HG03025 (cell line): Measurements from ENCODE around the gene CACNA1G.

Experiments used
- ATAC-seq: cut with Tn5 transposase; IDR thresholded peaks from one replicate; pipeline ENCODE4 v1.9.1; 2021; ENCODE audit warnings: mild to moderate bottlenecking, moderate library complexity; ENCODE audit not compliant: unreplicated experiment, low FRiP score

CACNA1G gene

DNA sequence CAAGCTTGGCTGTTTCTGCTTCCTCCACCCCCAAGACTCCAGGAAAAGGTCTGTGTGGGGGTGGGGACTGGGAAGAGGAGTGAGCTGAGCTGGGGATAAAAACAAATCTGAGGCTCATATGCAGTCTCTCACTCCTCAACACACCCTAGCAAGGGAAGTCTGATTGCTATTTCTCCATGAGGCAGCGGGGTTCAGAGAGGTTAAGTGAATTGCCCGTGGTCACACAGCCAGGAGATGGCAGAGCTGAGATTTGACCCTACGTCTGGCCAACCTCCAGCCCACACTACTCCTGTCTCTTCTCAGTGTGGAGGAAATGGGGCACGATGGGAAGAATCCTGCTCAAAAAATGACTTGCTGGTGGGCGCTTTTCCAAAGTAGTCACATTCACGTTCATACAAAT, 69.4 kb downstream of the CACNA1G start:
- ATAC-seq, result no peak

DNA sequence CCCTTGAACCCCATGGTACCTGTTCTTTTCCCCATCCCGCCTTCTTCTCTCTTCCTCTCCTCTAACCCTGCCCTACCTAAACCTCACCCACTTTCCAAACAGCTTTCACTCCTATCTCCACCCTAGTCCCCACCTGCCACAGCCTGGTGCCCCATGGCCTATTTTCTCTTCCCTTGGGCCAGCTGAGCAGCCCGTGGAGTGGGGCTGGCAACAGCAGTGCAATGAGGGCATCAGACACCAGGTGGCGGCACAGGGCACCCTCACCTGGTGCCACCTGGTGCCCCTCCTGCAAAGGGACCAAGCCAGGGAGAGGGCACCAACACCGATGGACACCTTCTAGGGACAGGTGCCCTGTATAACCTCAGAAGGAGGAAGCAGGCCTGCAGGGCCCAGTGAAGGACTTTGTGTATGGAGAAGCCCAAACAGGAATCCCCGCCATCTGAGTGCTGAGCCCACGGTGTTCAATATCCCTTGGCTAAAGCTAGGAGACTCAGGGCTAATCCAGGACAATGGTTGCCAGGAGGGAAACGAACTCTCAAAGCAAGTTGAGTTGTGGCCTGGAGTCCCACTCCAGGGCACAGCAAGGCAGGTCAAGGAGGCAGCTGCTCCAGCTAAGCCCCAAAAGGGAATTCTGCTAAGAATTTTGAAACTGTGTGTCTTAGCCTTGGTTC, 70.1 kb downstream of the CACNA1G start:
- ATAC-seq, result no peak

DNA sequence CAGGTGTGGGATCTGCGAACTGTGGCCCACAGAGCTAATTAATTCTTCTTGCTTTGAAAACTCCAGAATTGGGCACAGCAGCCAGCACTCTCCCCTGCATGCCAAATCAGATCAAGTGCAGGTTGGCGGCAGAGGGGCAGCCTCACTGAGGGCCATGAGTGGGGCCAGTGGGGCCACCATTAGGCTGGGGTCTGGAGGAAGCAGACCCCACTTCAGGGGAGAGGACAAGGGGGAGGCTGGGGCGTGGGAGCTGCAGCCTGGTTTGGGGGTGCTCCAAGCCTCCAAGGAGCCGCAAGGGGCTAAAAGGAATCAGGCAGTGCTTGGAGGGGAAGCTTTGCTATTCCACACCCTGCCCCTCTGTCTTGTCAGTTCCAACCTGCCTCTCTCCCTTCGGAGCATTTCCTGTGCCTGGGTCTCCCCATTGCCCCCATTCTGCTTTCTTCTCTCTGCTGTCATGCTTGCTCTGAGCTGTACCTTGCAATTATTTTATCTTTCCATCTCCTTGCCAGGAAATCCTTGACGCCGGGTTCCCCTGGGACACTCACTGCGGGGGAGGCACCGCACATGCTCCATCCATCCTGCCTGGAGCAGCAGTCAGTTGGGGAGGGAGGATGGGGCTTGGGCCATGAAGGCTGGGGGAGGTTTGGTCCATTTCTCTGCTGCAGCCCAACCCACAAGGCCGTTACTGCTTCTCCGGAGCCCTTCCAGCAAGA, 70.8 kb downstream of the CACNA1G start:
- no peak for ATAC-seq

DNA sequence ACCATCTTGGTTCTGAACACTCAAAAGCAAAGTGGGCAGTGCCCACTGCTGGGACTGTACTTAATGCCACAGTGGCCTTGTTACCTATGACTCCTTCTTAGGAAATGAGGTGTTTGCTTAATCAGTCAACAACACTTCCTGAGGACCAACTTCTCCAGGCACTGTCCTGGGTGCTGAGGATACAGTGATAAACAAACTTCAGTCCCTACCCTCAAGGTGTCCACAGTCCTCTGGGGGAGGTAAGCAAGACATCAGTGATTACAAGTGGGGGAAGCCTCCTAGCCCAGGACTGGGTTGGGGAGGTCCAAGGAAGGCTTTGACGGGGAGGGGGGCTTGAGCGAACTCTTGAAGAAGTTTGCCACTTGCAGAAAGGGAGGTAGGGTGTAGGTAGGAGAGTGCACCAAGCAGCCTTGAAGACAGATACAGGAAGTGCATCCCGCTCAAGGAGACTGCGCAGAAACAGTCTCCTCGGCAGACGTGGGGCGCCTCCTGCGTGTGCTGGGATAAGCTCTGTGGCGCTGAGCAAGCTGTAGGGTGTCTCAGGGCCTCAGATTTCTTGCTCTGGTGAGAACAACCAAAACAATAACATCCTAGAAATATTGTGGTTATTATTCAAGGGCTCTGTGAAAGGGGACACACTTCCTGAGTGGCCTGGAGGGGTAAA, 71.5 kb downstream of the CACNA1G start:
- ATAC-seq, result no peak

DNA sequence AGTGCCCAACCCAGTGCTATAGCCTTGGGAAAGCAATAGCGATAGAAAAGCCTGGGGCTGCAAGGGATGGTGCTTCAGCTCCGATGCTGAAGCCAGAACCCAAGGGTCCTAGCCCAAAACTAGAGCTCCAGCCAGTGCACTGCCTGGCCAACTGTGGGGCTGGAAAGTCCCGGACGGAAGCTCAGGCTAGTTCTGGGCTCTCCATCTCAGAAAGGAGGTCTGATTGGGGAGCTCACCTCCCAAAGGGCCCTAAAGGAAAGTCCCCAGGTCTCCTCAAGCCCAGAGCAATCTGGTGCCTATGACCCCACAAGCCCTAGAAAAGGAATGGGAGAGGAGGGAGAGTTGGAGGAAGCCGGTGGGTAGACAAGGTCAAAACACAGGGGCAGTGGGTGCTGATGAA, 72.1 kb downstream of the CACNA1G start:
- no peak for ATAC-seq

DNA sequence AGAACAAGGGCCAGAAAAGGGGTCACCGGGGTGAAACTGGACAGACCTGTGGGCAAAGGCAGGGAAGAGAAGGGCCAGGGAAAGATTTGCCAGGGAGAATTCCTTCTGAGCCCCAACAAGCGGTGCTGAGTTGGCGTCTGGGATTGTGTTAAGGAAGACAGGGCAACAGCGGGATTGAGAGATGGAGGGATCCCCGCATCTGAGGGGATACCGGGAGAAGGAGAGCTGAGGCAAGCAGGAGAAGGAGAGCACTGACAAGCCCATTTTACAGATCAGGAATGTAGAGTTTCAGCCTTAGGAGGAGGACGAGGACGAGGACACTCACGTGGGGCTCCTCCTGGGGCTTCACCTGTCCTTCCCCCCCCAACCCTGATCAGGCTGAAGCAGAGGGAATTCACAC, 73.2 kb downstream of the CACNA1G start:
- ATAC-seq, result no peak

DNA sequence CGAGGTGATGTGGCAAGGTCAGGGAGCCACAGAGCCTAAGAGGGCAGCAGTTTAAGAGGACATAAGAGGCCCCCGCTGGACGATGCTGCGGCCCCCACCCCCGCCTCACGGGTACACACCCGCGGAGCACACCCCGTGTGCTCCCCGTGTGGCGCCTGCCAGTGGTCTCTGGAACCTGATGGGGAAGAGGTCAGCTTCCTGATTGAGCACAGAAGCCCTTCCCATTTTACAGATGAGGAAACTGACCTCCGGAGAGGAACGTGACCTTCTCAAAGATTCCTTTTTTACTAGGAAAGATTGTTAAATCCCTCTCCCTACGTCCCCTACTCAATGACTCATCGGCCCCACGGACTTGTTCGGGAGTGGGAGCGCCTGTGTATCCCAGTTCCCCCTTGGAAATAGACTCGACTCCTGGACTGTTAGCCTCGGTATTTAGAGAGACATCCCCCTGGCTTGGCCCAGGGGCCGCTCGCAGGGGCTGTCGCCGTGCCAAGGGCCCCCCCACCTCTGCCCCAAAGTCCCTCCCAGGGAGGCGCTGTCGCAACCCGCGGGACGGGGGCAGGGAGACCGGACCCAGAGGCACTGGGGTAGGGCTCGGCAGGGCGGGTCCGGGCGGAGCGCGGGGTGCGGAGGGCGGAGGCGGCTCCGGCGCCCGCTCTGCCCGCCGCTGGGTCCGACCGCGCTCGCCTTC, 73.9 kb downstream of the CACNA1G start, which contains the start of gene ABCC3:
TSS of gene ABCC3 (plus strand) at position 658 of the 691 bp plus-strand sequence. CDS start 56 bp downstream, outside the sequence.
- no peak for ATAC-seq

DNA sequence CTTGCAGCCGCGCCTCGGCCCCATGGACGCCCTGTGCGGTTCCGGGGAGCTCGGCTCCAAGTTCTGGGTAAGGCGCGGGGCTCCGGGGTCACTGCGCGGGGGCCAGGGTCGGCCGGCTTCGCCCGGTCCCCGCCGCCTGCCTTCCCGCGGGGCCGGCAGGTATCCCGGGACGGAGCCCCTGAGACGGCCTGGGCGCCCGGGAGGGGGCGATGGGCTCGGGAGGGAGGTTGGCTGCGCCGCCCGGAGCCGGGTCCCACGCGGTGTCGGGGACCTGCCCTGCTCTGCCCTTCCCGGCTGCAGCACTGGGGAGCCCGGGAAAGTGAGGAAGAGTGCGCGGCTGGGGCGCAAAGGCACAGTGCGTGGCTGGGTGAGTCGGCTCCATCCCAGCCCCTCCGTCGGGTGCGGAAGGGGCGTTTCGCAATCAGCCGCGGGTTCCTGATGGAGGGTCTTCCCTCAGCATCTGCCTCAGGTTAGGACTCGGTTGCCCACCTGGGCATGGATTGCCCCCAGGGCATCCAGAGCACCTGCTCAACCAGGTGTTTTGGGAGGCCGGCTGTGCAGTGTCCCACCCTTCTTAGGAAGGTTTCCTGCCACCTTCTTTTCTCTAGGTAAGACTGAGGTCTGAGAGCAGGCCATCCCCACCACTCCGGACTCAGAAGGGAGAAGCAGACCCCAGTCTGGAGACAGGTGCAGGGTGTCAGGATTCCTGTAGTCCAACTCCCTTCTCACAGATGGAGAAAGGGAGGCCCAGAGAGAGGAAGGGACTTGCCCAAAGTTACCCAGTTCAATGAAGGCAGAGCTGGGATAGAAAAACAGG, 74.6 kb downstream of the CACNA1G start:
- ATAC-seq, result no peak

DNA sequence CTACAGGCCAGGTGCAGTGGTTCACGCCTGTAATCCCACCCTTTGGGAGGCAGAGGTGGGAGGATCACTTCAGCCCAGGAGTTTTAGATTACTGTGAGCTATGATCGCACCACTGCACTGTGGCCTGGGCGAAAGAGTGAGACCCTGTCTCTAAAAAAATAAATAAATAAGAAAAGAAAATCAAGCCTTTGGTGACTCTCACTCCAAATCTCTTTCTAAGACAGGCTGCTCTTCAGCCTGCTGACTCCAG, 75.1 kb downstream of the CACNA1G start:
- no peak for ATAC-seq

DNA sequence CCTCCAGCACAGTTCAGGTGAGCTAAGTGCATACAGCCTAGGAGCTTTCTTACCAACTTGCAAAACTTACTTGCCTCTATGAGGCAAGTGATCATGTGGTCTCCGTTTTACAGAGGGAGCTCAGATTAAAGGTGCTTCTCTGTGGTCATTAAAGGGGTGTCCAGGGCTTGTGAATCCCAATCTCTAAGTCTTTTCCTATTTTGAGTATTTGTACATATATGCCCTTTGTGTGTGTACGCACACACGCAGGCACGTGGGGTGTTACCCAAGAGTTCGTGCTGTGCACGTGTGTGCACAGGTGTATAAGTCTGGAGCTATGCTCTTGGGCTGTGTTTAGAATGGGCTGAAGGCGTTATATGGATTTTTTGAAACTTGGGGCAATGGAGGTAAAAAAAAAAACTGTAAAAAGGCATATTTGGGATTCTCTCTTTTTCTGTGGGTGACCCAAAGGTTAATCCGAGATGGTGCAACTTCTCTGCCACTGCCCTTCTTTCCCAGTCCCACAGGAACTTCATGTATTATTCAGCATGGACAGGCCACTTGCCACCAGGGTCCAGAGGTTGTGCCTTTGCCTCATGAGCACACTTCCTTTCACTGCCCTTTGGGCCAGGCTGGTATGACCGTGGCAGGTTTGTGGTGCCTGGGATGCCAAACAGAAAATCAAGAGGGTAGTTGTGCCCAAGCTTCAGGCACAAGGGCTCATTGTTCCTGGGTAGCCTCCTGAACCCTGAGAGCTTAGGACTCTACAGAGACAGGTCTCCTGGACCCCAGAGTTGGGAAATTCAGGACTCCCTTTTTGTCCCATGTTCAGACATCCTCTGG, 75.7 kb downstream of the CACNA1G start:
- no peak for ATAC-seq

DNA sequence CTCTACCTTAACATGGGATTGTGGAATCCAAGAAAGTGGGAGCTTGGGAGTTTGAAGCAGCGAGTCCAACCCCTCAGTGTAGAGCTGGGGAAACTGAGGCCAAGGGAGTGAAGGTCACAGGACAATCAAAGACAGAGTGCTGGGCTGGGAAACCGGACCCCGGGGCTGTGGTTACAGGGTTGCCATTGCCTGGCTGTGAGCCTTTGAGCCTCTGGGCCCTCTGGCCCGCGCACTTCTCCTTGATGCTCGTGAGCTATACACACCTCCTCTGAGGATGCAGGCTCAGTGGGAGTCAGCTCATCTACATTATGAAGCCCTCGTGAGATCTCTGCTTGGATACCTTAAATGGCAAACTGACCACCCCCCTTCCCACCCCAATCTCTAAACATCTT, 76.3 kb downstream of the CACNA1G start:
- ATAC-seq, result no peak

DNA sequence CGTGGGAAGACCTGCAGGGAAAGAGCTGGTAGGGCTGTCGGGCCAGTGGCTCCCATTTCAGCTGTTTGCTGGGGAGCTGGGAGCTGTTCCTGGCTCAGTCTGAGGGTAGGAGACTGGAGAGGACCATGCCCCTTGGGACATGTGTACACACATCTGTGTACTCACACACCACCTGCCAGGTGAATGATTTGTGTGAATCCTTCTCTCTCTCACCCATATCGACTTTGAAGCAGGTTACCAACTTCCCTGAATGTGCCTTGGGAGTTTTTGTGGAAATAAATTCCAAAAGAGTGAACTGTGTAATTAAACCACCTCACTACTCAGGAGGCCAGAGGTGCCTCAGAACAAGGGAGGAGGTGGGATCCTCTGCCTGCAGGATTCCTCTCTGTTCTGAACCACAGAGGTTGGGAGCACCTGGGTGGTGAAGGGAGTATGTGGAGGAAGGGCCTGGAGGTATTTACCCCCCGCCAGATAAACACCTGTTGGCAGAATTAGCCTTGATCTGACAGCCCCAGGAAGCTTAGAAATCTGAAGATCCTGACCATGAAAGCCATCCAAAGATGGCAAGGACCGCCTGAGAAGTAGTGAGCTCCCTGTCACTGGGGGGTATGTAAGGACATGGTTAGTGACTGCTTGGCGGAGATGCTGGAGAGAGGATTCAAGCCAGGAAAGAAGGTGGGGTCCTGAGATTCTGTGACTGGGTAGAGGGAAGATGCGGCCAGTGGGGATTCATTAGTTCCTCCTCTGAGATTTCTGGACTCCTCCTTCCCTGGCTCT, 77.5 kb downstream of the CACNA1G start:
- no peak for ATAC-seq

DNA sequence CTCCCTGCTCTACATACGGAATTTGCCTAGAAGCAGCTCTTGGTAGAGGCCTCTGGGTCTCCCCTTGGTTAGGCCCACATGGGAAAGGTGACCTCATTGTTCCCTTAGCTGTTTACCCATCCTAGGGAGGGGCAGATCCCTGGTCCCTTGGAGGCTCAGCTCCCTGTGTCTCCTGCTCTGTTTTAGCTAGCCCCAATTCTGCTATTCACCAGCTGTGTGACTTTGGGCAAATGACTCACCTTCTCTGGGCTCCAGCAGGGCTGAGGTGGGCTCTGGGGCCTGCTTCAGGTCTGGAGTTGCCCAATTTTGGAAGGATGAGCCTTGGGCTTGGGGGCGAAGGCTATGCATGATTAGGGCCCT, 78.1 kb downstream of the CACNA1G start:
- ATAC-seq, result no peak

DNA sequence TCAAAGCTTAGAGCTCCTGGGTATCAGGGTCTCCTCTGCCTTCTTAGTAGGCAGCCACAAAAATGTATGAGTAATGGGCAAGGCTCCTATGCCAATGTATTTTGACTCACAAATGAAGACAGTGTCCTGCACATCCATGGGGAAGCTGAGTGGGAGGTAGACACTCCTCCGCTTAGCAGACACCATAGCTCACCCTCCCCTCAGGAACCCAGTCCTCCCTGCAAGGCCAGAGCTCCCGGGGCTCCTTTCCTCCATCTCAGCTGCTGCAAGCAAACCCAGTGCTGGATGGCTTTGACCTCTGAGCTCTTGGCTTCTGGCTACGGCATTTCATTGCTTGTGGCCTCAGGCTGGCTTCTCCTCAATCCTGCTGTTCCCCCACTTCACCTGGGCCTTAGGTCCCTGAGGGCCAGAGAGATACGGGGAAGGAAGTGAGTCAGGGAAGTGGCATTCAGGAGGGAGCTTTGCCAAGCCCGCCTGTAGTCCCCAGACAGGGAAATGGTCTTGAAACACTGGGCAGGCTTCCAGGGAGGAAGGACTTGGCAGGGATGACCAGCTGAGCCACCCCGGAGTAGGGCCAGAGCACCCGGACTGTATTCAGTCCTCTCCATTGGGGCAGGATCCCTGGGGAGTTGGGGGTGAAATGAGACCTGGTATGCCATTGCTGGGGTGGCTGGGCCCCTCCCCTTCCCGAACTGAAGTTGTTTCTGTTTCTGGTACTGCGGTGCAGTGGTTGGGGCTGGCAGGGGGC, 78.6 kb downstream of the CACNA1G start:
- ATAC-seq, result no peak

DNA sequence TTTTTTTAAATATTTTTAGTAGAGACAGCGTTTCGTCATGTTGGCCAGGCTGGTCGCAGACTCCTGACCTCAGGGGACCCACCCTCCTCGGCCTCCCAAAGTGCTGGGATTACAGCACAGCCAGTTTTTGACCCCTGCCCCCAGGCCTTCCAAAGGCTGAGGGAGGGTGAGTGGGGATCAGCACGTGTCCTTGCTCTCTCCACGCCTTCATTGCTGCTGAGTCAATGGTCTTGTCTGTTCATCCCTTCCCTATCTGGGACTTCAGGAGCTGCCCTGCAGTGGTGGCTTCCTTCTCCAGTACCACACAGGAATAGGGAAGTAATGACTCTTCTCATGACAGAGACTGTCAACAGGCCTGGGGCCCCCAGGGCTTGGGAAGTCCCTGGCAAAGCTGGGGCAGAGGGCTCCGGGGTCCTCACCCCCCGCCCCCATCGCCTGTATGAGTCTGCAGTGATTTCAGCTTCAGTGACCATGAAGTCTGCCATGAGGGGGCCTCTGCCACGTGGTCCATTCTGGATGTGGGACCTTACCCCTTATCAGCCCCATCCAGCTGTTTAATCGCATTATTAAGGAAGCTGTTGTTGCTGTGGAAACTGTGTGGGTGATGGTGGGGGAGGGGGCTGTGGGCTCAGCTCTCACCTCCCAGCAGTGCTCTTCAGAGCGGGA, 80.3 kb downstream of the CACNA1G start:
- ATAC-seq, result no peak

DNA sequence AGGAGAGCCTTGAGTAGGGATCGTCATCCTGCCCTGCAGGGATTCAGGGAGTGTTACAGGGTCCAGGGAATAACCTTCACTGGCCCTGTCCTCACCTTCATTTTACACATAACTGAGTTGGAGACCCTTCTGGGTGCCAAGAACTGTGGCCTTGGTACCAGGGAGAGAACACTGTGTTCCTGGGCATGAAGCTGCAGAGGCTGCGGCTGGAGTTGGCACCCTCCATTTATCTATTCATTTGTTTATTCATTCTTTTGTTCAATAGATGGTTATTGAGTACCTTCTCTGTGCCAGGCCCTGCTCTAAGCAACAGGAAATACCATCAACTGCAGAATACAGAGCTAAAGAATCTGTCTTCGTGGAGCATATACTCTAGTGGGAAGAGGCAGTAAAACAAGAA, 80.8 kb downstream of the CACNA1G start:
- no peak for ATAC-seq

DNA sequence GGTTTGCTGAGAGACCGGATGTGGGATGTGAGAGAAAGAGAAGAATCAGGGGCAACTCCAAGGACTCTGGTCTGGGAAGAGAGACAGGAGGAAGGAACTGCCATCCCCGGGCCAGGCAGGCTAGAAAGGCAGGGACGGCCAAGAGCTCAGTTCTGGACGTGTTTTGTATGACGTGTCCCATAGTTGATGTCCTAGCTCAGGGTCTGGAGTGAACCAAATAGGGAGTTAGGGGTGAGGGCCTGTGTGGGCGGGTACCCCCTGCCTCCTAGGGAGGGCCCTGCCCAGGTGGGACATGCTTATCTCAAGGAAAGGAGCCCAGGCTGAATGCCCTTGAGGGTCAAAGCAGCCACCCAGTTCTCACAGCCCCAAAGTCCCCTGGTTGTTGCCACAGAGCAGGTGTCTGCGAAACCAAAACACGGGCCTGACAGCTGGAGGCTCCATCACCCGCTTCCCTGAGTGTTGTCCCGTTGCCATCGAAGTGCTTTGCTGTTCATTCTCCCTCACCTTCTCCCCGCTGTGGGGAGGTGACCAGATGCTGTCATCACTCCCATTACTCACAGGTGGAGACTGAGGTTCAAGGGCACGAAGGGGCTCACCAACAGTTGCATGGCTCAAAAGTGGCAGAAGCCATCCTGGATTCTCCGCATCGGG, 81.7 kb downstream of the CACNA1G start:
- ATAC-seq, result no peak
